IPS-18c (cell line): ENCODE results near the gene PNLIPRP3.
"Not testable (repeated sequence)": the region's sequence is repeated elsewhere in the genome, so short reads cannot be mapped to it uniquely, and the experiment has no call there.

Experiments used
- H3K4me3 ChIP-seq: 2 replicates; pipeline ENCODE4 v1.7.0; 2013; ENCODE audit warnings: low read depth, mild to moderate bottlenecking, low read length, moderate library complexity; ENCODE audit not compliant: insufficient read depth
- H3K9me3 ChIP-seq: one replicate; pipeline ENCODE4 v1.6.1; 2013; ENCODE audit warnings: mild to moderate bottlenecking, low read length, moderate library complexity; ENCODE audit not compliant: control insufficient read depth, insufficient read depth

The PNLIPRP3 gene

DNA sequence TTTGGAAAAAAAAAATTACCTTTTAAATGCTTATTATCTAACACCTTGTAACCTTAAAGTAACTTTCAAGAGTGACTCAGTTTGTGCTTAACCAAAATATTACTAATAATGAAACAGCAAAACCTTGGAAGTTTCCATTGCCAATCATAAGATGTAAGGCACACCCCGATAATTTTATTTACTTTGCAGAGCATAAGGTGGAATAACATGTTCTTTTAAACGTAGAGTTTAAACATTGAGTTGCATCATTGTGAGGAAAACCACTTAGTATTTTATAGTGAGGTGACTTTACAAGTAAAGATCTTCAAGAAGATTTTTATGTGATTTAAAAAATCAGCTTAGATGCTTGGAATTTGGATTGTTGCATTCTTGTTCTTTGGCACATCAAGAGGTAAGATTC is at the start of gene PNLIPRP3:
PNLIPRP3 (plus strand) TSS at position 177 of the 400 bp plus-strand sequence; CDS start at position 343, 166 bp downstream.
- H3K9me3 ChIP-seq = no peaks in the 10 kb centered on the region
- H3K4me3 ChIP-seq = no peak within 1 kb of the TSS

DNA sequence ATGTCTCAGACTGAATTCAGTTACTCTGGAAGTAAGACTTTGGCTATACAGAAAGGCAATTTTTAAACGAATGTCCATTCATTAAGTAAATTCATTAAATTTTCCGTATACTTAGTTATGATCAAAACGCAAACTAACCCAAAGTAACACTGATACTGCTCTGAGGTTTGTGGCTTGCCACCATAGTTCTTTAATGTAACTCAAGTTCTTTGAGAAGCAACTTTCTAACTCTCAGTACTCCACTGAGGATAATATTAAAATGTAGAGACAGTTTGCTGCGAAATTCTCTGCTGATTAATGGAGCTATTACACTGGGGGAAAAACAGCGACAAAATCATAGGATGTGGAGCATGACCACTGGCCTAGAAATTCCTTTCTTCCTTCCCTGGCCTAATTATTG is 45.4 kb upstream of the PNLIPRP3 start:
- H3K4me3 ChIP-seq = no peak overlapping the region

GRCh38 chr10:116385311-116385710 is 42.3 kb upstream of the PNLIPRP3 start:
- Histone ChIP-seq H3K9me3 (no peaks in the 10 kb centered on the region), H3K4me3 (no peak overlapping the region)

More for the DNA sequence above, 45.4 kb upstream of the PNLIPRP3 start:
- no peaks in the 10 kb centered on the region for H3K9me3 ChIP-seq

DNA sequence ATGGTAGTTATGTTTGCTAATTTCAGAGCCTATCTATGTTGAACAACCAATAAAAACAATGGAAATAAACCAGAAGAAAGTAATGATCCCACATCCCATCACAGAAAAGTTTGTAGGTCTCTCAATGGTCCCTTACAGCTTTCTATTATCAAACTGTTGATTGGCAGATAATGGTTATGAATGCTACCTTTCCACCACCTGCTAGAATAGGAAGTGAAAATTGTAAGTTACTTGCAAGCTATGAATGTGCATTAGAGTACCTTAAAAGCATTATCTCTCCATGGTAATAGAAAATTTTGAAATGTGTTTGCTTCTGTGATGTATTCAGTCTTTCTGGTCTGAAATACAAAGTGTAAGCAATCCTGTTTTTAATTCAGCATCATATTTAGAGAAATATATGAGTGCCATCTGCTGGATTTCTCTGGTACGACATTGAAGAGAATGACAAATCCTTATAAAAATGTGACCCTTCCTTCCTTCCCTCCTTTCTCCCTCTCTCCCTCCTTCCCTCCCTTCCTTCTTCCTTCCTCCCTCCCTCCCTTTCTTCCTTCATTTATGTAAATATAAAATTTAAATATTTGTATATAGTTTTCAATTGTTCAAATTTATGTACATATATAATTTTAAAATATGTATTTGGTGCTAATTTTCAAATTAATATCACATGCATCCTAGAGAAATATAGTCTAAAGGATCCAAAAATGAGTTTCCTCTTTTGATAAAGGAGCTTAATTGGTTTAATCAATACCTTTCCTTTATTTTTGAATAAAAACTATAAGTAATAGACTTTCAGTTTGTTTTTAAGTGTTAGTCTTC is 41.4 kb upstream of the PNLIPRP3 start:
- H3K9me3 ChIP-seq = no peaks in the 10 kb centered on the region
- H3K4me3 ChIP-seq = no peak overlapping the region

GRCh38 chr10:116393246-116393831 is 34.3 kb upstream of the PNLIPRP3 start:
- not testable (repeated sequence) for H3K4me3 ChIP-seq, H3K9me3 ChIP-seq

DNA sequence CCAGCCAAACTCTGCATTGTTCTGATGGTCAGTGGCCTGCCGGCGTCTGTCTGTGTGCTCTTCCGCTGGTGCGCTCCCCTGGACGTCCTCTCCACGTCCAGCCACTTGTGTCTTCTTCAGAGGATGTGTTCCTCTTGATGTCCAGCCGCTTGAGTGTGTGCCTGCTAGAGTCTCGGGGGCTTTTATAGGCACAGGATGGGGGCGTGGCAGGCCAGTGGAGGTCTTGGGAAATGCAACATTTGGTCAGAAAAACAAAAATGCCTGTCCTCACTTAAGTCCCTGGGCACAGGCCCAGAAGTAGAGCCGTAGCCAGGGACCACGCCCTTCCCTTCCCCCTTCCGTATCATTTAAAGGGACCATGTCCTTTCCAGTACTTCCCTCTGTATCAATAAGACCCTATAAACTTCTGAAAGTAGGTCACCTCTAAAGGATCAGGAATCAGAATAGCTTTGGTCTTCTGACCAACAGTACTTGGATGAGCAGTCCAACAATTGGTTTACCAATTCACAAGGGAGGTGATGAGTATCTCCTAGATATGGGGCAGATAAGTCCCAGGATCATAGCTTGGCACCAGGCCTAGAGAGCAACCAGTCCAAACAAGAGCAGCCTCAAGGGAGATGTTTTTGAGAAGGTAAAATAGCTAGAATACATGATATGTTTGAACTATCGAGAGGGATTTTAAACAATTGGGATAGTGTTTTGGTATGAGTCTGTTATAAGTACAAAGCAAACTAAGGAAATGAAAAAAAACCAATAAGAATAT is 32.2 kb upstream of the PNLIPRP3 start:
- Histone ChIP-seq H3K4me3 (no peak overlapping the region), H3K9me3 (peaks cover 2% of the 10 kb centered on the region)

GRCh38 chr10:116398224-116398623 is 29.4 kb upstream of the PNLIPRP3 start:
- H3K4me3 ChIP-seq = no peak overlapping the region

DNA sequence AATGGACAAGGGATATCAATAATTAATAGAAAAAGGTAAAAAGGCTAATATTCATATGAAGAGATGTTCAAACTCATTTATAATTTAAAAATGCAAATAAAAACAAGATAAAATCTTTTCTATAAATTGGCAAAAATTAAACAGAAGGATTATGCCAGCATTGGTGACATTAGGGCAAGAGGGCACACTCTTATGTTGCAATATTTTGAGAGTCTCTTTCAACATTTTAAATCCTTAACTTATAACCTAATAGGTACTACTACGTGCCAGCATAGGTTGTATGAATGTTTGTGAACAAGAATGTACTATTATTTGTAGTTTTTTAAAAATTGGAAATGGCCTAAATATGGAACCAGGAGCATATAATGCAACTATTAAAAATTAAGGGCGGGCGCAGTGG is 24.8 kb upstream of the PNLIPRP3 start:
- no peak overlapping the region for H3K4me3 ChIP-seq
- no peaks in the 10 kb centered on the region for H3K9me3 ChIP-seq

More at GRCh38 chr10:116398224-116398623, 29.4 kb upstream of the PNLIPRP3 start:
- H3K9me3 ChIP-seq = no peaks in the 10 kb centered on the region

- H3K4me3 ChIP-seq = no peak overlapping the region
- H3K9me3 ChIP-seq = no peaks in the 10 kb centered on the region
Observed at GRCh38 chr10:116403740-116404250, 23.9 kb upstream of the PNLIPRP3 start.

GRCh38 chr10:116408719-116409118 is 18.9 kb upstream of the PNLIPRP3 start:
- Histone ChIP-seq H3K9me3 (no peaks in the 10 kb centered on the region), H3K4me3 (no peak overlapping the region)

DNA sequence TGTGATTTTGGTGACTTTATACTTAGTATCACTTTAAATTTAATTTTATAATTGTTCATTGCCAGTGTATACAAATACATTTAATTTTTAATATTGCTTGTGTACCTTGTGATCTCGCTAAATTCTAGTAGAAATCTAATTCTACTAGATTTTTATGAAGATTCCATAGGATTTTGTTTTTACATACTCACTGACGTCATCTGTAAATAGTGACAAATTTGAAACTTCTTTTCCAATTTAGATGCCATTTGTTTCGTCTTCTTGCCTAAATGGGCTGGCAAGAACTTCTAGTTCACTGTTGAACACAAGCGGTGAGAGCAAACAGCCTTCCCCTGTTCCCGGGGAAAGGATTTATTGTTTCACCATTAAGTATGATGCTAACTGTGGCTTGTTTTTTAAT is 17.3 kb upstream of the PNLIPRP3 start:
- H3K9me3 ChIP-seq = no peaks in the 10 kb centered on the region
- no peak overlapping the region for H3K4me3 ChIP-seq

DNA sequence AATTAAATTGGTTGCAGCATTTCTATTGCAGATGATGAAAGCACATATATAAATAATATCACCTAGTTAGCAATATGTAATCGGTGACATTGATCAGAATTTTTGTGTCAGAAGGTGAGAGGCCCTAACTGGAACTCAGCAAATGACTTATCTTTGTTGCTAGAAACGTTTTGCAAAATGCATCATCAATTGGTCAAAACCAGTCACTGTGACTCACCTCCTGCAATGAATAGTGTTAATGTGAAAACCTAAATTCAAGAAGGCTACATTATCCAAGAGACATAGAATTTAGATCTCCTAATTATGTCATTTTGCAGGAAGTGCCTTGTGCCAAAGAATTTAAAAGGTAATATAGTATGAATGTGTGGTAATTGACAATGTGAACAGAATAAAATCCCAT is 9.8 kb upstream of the PNLIPRP3 start:
- Histone ChIP-seq H3K9me3 (no peaks in the 10 kb centered on the region), H3K4me3 (no peak overlapping the region)

DNA sequence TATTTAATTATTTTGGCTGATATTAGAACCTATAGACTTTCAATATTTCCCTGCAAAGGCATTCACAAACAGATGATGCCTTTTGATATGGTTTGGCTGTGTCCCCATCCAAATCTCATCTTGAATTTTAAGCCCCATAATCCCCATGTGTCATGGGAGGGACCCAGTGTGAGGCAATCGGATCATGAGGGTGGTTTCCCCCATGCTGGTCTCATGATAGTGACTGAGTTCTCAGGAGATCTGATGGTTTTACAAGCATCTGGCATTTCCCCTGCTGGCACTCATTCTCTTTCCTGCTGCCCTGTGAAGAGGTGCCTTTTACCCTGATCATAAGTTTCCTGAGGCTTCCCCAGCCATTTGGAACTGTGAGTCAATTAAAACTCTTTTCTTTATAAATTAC is 9.3 kb upstream of the PNLIPRP3 start:
- no peaks in the 10 kb centered on the region for H3K9me3 ChIP-seq
- no peak overlapping the region for H3K4me3 ChIP-seq

DNA sequence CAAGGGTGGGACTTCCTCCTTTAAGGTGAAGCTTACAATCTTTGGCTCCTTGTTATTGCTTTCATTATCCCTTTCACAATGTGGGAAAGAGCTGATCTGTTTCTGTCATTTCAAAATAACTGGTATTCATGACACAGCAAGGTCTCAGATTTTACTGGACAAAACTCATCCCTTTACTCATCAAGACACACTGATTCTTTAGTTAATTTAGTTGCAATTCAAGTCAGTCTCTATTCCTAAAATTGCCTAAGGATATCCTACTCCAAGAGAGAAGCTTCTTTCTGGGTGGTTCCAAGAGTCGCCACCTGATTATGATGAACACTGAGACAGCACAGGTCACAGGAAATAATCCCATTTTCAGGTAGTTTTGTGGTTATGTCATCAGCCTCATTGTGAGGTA is 5.8 kb upstream of the PNLIPRP3 start:
- Histone ChIP-seq H3K9me3 (no peaks in the 10 kb centered on the region), H3K4me3 (no peak overlapping the region)

GRCh38 chr10:116429288-116429977 is 1.8 kb downstream of the PNLIPRP3 start:
- no peak overlapping the region for H3K4me3 ChIP-seq

GRCh38 chr10:116430288-116430687 is 2.6 kb downstream of the PNLIPRP3 start:
- H3K4me3 ChIP-seq = no peak overlapping the region

More at GRCh38 chr10:116429288-116429977, 1.8 kb downstream of the PNLIPRP3 start:
- H3K9me3 ChIP-seq = no peaks in the 10 kb centered on the region

GRCh38 chr10:116431598-116431997 is 4.0 kb downstream of the PNLIPRP3 start:
- Histone ChIP-seq H3K9me3 (no peaks in the 10 kb centered on the region), H3K4me3 (no peak overlapping the region)

More at GRCh38 chr10:116430288-116430687, 2.6 kb downstream of the PNLIPRP3 start:
- H3K9me3 ChIP-seq = no peaks in the 10 kb centered on the region
